Tibial nerve (tissue), 3 donors: ENCODE data around the gene GPC6.

ENCODE experiments used
- POLR2A ChIP-seq, 2 donors: fragments of 450-650 bp; IDR thresholded peaks; one replicate each; pipeline ENCODE4 v1.6.1; 2017; ENCODE audit warnings: antibody characterized with exemption in 2 of 2, mild to moderate bottlenecking in 2 of 2, moderate library complexity in 2 of 2
- TF ChIP-seq, protein P1 (sequence below), 5 experiments: fragments of 200-600 bp in 3 of 5; fragments of 450-650 bp in 2 of 5; sonication (generic) in 3 of 5; IDR thresholded peaks; one replicate each; pipeline ENCODE4 v1.5.1; 2016 to 2019; ENCODE audit warnings: antibody characterized with exemption in 5 of 5, mild to moderate bottlenecking in 3 of 5, moderate library complexity in 2 of 5

- TF ChIP-seq, protein P1, sequence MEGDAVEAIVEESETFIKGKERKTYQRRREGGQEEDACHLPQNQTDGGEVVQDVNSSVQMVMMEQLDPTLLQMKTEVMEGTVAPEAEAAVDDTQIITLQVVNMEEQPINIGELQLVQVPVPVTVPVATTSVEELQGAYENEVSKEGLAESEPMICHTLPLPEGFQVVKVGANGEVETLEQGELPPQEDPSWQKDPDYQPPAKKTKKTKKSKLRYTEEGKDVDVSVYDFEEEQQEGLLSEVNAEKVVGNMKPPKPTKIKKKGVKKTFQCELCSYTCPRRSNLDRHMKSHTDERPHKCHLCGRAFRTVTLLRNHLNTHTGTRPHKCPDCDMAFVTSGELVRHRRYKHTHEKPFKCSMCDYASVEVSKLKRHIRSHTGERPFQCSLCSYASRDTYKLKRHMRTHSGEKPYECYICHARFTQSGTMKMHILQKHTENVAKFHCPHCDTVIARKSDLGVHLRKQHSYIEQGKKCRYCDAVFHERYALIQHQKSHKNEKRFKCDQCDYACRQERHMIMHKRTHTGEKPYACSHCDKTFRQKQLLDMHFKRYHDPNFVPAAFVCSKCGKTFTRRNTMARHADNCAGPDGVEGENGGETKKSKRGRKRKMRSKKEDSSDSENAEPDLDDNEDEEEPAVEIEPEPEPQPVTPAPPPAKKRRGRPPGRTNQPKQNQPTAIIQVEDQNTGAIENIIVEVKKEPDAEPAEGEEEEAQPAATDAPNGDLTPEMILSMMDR (IDR thresholded peaks at IDR 0.05), result no peak
- no peak for TF ChIP-seq POLR2A (IDR thresholded peaks at IDR 0.05)
These were observed 1030.1 kb downstream of the GPC6 start for GRCh38 chr13:94256721-94257120.
